Upper lobe of right lung (tissue), 1 donor: Measurements from ENCODE around the gene AIFM2. TPM values are rescaled to one million over a fixed set of nuclear protein-coding genes. Genes with fewer than 3 reads are reported as not detected.

ENCODE experiments used
- ATAC-seq: fragments of 200-7000 bp; cut with Tn5 transposase; one replicate; pipeline ENCODE4 v1.9.1; 2020; ENCODE audit warnings: mild to moderate bottlenecking, moderate library complexity
- DNase-seq: peaks from one replicate; pipeline ENCODE4 v3.0.0-alpha.2; 2020
- H3K27ac ChIP-seq: fragments of 200-600 bp; one replicate; pipeline ENCODE4 v1.8.0; 2022
- H3K27me3 ChIP-seq: fragments of 200-600 bp; one replicate; pipeline ENCODE4 v1.8.0; 2022; ENCODE audit warnings: mild to moderate bottlenecking
- H3K36me3 ChIP-seq: fragments of 200-600 bp; one replicate; pipeline ENCODE4 v1.8.0; 2022
- H3K4me1 ChIP-seq: fragments of 200-600 bp; one replicate; pipeline ENCODE4 v1.8.0; 2022
- H3K4me3 ChIP-seq: fragments of 200-600 bp; one replicate; pipeline ENCODE4 v1.8.0; 2022; ENCODE audit warnings: mild to moderate bottlenecking
- H3K9me3 ChIP-seq: fragments of 200-600 bp; one replicate; pipeline ENCODE4 v1.8.0; 2022
- intact Hi-C: fragments of 100-400 bp; cut with DNase I; formaldehyde crosslinking; loops from one replicate; pipeline ENCODE4 v1.11.0; 2022
- total RNA-seq: library from RNA; stranded (reverse); fragmentation: NEBNext Ultra II Directional; extraction: Animal tissue kit (Norgen Biotek cat#: 25700); gene quantifications from one replicate; pipeline ENCODE4 v1.2.1, GENCODE V29; 2021
- TF ChIP-seq, protein P1 (sequence below): fragments of 200-600 bp; IDR thresholded peaks from one replicate; pipeline ENCODE4 v1.8.0; 2022; ENCODE audit warnings: antibody characterized with exemption
- donor health status: DM: no; HTN: yes; CAD: no; lungs with severe emphysema.

Gene AIFM2
- total RNA-seq, 1 donor from 2014 or later = 15.4 TPM

DNA sequence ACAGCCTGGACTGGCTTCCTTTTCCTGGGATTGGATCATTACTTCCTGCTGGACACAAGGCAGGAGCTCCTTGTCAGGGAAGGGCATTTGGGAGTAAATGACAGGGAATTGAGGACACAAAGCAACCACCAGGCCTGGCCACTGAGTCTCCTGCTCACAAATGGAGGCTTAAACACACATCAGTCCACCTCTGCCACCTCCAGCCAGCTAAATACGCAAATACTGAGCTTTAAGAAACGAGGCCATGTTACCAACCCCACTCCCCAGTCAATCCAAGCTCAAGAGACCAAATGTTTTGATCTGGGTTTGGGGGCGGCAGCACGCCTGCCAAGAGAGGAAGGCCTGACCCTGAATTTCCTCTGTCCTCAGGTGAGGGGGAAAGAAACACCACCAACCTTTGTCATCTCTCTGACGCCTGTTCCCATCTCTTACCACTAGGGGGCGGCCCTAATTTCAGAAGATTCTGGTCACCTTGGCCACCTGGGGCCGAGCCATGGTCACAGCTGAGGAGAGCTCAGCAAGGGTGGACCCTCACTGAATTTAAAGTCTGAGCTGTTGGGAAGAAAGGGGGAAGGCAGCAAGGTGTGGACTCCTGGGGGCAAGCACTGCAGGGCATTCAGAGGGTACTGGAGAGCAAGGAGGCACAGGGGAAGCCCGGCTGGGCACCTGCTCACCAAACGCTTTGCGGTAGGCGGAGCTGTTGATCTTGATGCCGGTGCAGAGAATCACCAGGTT lies 16.5 kb downstream of the AIFM2 start:
- Histone ChIP-seq H3K27me3 (no peaks in the 10 kb centered on the region), H3K36me3 (peaks cover 57% of the 10 kb centered on the region), H3K4me3 (no peak overlapping the region), H3K9me3 (no peaks in the 10 kb centered on the region), H3K4me1 (no peaks in the 10 kb centered on the region), H3K27ac (no peak overlapping the region)
- no peak for DNase-seq
- intact Hi-C loops = no loop called here
- ATAC-seq = peak; percentile 85
- TF ChIP-seq, protein P1, sequence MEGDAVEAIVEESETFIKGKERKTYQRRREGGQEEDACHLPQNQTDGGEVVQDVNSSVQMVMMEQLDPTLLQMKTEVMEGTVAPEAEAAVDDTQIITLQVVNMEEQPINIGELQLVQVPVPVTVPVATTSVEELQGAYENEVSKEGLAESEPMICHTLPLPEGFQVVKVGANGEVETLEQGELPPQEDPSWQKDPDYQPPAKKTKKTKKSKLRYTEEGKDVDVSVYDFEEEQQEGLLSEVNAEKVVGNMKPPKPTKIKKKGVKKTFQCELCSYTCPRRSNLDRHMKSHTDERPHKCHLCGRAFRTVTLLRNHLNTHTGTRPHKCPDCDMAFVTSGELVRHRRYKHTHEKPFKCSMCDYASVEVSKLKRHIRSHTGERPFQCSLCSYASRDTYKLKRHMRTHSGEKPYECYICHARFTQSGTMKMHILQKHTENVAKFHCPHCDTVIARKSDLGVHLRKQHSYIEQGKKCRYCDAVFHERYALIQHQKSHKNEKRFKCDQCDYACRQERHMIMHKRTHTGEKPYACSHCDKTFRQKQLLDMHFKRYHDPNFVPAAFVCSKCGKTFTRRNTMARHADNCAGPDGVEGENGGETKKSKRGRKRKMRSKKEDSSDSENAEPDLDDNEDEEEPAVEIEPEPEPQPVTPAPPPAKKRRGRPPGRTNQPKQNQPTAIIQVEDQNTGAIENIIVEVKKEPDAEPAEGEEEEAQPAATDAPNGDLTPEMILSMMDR = peak; percentile 89

DNA sequence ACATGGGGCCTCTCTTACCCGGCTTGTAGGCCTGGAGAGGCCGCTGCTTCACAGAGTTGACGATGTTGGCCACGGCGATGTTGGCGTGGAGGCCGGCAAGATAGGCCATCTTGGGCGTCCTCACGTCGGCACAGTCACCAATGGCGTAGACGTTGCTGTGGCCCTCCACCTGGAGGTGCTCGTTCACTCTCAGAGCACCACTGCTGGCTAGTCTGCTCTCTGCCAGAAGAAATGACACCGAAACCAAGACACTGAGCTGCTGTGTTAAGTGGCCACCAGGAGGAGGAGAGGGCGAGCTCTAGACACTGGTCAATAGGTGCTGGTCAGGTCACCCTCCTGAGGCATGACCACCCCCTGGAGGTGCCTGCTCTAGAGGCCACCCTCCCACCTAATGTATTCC lies 17.7 kb downstream of the AIFM2 start:
- H3K27me3 ChIP-seq = no peaks in the 10 kb centered on the region
- intact Hi-C loops = no loop called here
- H3K4me1 ChIP-seq = no peaks in the 10 kb centered on the region
- no peak overlapping the region for H3K4me3 ChIP-seq
- H3K27ac ChIP-seq = no peak overlapping the region
- H3K36me3 ChIP-seq = peaks cover 61% of the 10 kb centered on the region
- no peak for ATAC-seq
- DNase-seq = no peak
- no peaks in the 10 kb centered on the region for H3K9me3 ChIP-seq
- TF ChIP-seq, protein P1 = no peak

DNA sequence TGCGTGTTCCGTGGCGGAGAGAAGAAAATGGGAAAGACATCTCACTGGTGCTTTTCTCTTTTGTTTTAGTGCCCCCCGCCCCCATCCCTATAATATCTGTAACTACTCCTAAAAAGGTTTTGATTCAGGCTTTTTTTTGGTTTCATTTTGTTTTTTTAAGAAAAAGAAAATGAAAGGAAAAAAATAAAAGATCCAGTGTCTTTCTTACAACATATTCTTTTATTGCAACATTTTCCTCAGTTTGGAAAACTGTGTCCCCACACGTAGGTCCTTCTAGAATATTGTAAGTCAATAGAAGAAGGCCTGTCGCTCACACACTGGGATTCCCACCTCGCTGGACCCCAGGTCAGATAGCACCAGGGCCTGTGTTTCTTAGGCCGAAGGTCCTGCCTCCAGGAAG lies 20.6 kb downstream of the AIFM2 start:
- ATAC-seq = no peak
- no peak overlapping the region for H3K4me3 ChIP-seq
- intact Hi-C loops = no loop called here

DNA sequence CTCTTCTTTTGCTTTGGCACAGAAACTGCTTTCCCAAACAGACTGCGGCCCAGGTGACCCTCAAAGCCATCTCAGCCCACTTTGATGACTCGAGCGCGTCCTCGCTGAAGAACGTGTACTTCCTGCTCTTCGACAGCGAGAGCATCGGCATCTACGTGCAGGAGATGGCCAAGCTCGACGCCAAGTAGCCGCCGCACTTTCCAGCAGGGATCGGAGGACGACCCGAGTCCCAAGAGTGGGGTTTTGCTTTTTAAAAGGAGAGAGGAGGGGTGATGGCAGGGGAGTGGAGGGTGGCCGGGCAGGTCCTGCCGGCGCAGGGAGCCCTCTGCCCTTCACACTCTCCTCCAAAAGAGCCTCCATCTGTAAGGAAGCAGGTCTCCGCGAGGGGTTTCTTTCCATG lies 21.1 kb downstream of the AIFM2 start:
- peaks cover 59% of the 10 kb centered on the region for H3K36me3 ChIP-seq
- H3K27ac ChIP-seq = no peak overlapping the region
- DNase-seq = no peak
- no peaks in the 10 kb centered on the region for H3K27me3 ChIP-seq
- TF ChIP-seq, protein P1 = no peak
- intact Hi-C loops = no loop called here
- no peaks in the 10 kb centered on the region for H3K9me3 ChIP-seq
- no peaks in the 10 kb centered on the region for H3K4me1 ChIP-seq
- H3K4me3 ChIP-seq = no peak overlapping the region
- no peak for ATAC-seq

More for the DNA sequence above, 20.6 kb downstream of the AIFM2 start:
- TF ChIP-seq, protein P1 = no peak
- DNase-seq = no peak
- Histone ChIP-seq H3K27me3 (no peaks in the 10 kb centered on the region), H3K4me1 (no peaks in the 10 kb centered on the region), H3K9me3 (no peaks in the 10 kb centered on the region), H3K27ac (no peak overlapping the region), H3K36me3 (peaks cover 59% of the 10 kb centered on the region)

DNA sequence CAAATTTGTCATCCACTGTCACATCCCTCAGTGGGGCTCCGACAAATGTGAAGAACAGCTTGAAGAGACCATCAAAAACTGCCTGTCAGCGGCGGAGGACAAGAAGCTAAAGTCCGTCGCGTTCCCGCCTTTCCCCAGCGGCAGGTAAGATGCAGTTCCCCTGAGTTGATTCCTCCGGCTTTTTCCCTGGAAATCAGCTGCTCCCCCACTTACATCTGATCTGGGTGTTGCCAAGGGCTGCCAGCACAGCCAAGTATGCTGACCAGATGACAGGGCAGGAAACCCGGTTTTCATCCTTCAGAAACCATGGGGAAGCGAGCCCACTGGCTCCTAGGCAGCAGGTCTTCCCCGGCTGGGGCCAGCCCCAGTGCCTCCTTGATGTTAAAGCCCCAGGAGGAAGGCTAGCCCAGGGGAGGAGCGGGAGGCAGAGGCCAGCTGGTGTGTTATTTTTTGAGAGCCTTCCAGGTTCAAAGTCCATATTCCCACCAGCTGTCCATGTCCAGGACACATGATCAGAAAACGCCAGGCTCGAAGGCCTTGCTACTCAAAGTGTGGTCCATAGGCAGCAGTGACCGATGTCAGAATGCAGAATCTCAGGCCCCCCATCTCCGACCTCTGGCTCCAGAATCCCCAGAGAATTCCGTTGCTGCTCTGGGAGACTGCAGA lies 23.4 kb downstream of the AIFM2 start:
- Histone ChIP-seq H3K36me3 (peaks cover 44% of the 10 kb centered on the region), H3K27ac (no peak overlapping the region), H3K4me3 (no peak overlapping the region), H3K4me1 (no peaks in the 10 kb centered on the region), H3K27me3 (no peaks in the 10 kb centered on the region), H3K9me3 (no peaks in the 10 kb centered on the region)
- ATAC-seq (no peak), DNase-seq (no peak)
- intact Hi-C loops = no loop called here
- TF ChIP-seq, protein P1 = no peak
